ENCODE data around the gene CREB3L1. TPM values are rescaled to one million over a fixed set of nuclear protein-coding genes. Genes with fewer than 3 reads are reported as not detected.

CREB3L1 gene
- total RNA-seq, 6 donors from 2014 or later: 19.9 to 66.8 (median 38.7) TPM

GRCh38 chr11:46330154-46330553, 52.7 kb downstream of the CREB3L1 start:
- Histone ChIP-seq H3K9me3 (no peaks in the 10 kb centered on the region), H3K27ac (no peak overlapping the region), H3K27me3 (peaks cover 2 to 18% (median 8%) of the 10 kb centered on the region in 4 donors), H3K4me3 (no peak overlapping the region), H3K4me1 (peaks cover 16 to 34% (median 25%) of the 10 kb centered on the region in 4 donors), H3K36me3 (no peaks in the 10 kb centered on the region)
- 67 to 70% methylated on average over 4 to 5 of the region's 5 CpGs for WGBS, 2 donors
- TF ChIP-seq EP300 (IDR thresholded peaks at IDR 0.05) (no peak), CTCF (IDR thresholded peaks at IDR 0.05) (no peak), POLR2A (IDR thresholded peaks at IDR 0.05) (no peak), POLR2AphosphoS5 (IDR thresholded peaks at IDR 0.05) (no peak)
- DNase-seq (no peak), ATAC-seq (ENCODE audit: low FRiP score in 2 of 2) (no peak)

- 31 to 41% methylated on average over 8 to 11 of the region's 11 CpGs for WGBS, 2 donors
- no peak overlapping the region for H3K4me3 ChIP-seq
- peaks cover 2 to 18% (median 8%) of the 10 kb centered on the region in 4 donors for H3K27me3 ChIP-seq
- TF ChIP-seq CTCF (IDR thresholded peaks at IDR 0.05) (no peak), EP300 (IDR thresholded peaks at IDR 0.05) (no peak), POLR2A (IDR thresholded peaks at IDR 0.05) (no peak), POLR2AphosphoS5 (IDR thresholded peaks at IDR 0.05) (no peak)
- H3K4me1 ChIP-seq: peaks cover 16 to 34% (median 25%) of the 10 kb centered on the region in 4 donors
- DNase-seq: no peak
- no peaks in the 10 kb centered on the region for H3K36me3 ChIP-seq
- no peak overlapping the region for H3K27ac ChIP-seq
- no peak for ATAC-seq (ENCODE audit: low FRiP score in 2 of 2)
- H3K9me3 ChIP-seq: no peaks in the 10 kb centered on the region
Observed at GRCh38 chr11:46330563-46331281, 53.3 kb downstream of the CREB3L1 start.

- DNase-seq (no peak), ATAC-seq (ENCODE audit: low FRiP score in 2 of 2) (no peak)
- Histone ChIP-seq H3K27me3 (peaks cover 2 to 18% (median 8%) of the 10 kb centered on the region in 4 donors), H3K27ac (no peak overlapping the region), H3K9me3 (no peaks in the 10 kb centered on the region), H3K36me3 (no peaks in the 10 kb centered on the region), H3K4me3 (no peak overlapping the region), H3K4me1 (peaks cover 16 to 34% (median 26%) of the 10 kb centered on the region in 4 donors)
- TF ChIP-seq POLR2A (IDR thresholded peaks at IDR 0.05) (no peak), EP300 (IDR thresholded peaks at IDR 0.05) (no peak), CTCF (IDR thresholded peaks at IDR 0.05) (no peak), POLR2AphosphoS5 (IDR thresholded peaks at IDR 0.05) (no peak)
- 34 to 51% methylated on average over 5 of the region's 5 CpGs for WGBS, 2 donors
Observed at GRCh38 chr11:46331282-46331984, 54.0 kb downstream of the CREB3L1 start.

- H3K4me1 ChIP-seq: peaks cover 16 to 39% (median 29%) of the 10 kb centered on the region in 4 donors
- H3K27ac ChIP-seq: no peak overlapping the region
- ATAC-seq (ENCODE audit: low FRiP score in 2 of 2) (no peak), DNase-seq (no peak)
- no peak for TF ChIP-seq CTCF (IDR thresholded peaks at IDR 0.05)
- TF ChIP-seq POLR2A (IDR thresholded peaks at IDR 0.05): no peak
- no peak for TF ChIP-seq POLR2AphosphoS5 (IDR thresholded peaks at IDR 0.05)
- TF ChIP-seq EP300 (IDR thresholded peaks at IDR 0.05): no peak
- no peaks in the 10 kb centered on the region for H3K9me3 ChIP-seq
- peaks cover 2 to 18% (median 8%) of the 10 kb centered on the region in 4 donors for H3K27me3 ChIP-seq
- H3K36me3 ChIP-seq: no peaks in the 10 kb centered on the region
- 48 to 50% methylated on average over 6 to 8 of the region's 8 CpGs for WGBS, 2 donors
- H3K4me3 ChIP-seq: peak overlapping the region in 3 of 4 donors; percentile 45 to 49 (median 47)
Observed at GRCh38 chr11:46332093-46332567, 54.7 kb downstream of the CREB3L1 start.

Data from upper lobe of left lung (tissue), 6 donors.